ENCODE data around the gene CTRL. TPM values are rescaled to one million over a fixed set of nuclear protein-coding genes. Genes with fewer than 3 reads are reported as not detected.

Gene CTRL
- polyA plus RNA-seq, 3 donors, result 0.69 to 17.4 (median 1.6) TPM

DNA sequence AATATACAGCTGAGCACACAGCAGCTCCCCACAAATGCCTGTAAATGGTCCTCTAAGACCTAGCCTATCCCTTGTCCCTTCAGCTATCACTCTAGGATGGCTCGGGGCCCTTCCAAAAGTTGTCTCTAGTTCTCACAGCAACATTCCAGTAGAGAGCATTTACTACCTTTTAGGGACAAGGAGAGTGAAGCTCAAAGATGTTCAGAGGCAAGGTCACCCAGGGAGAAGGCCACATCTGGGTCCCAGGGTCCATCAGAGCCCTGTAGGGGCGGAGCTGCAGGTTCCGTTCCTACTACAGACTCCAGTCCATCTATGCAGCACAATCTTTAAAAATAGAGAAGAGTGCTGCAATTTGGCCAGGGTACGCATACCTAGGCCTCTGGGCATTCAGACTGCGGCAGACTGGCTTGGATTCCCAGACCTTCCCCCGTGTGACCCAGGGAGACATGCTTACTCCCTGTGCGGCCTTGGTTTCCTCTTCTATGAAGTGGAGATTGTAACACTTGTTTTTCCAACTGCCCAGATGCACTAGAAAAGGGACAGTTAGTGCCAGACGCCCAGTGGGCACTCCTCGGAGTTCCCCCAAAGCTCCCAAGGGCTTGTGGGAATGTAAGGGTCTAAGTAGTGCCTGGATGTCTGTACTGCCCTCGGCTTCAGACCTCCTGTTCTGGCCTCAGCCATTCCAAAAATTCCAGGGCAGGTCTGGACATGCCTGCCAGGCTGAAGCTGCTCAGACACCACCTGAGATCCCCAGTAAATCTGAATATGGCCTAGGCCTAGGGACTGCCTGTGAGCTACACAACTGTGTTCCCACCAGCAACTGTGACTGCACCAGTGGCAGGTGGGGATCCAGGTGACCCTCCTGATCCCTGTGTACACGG, 34.2 kb upstream of the CTRL start:
- no peak overlapping the region for H3K27ac Mint-ChIP-seq
- Histone ChIP-seq H3K36me3 (replicated peaks in 1 of 2; ENCODE audit: control insufficient read depth in 1 of 2, insufficient read depth in 2 of 2, low read length in 2 of 2) (peaks cover 15 to 30% of the 10 kb centered on the region in 2 donors), H3K27ac (ENCODE audit: low read depth in 1 of 2, low read length in 2 of 2) (no peak overlapping the region), H3K27me3 (ENCODE audit: control insufficient read depth in 2 of 2, insufficient read depth in 2 of 2, low read length in 2 of 2) (no peaks in the 10 kb centered on the region), H3K79me2 (ENCODE audit: insufficient read depth, low read length) (peaks cover 23% of the 10 kb centered on the region), H4K20me1 (ENCODE audit: insufficient read depth, low read length) (peaks cover 47% of the 10 kb centered on the region), H3K4me2 (replicated peaks; ENCODE audit: extremely low read depth, low read length, poor library complexity, severe bottlenecking) (no peak overlapping the region), H3K9ac (ENCODE audit: insufficient read depth, low read length, poor library complexity, severe bottlenecking) (no peak overlapping the region), H3K4me1 (ENCODE audit: control insufficient read depth in 1 of 2, insufficient read depth in 2 of 2, low read length in 2 of 2) (peaks cover 18 to 24% of the 10 kb centered on the region in 2 donors), H2AFZ (ENCODE audit: insufficient read depth, low read depth, low read length, poor library complexity, severe bottlenecking) (no peak overlapping the region), H3K9me3 (replicated peaks in 1 of 2; ENCODE audit: control insufficient read depth in 1 of 2, insufficient read depth in 1 of 2, low read length in 2 of 2) (no peaks in the 10 kb centered on the region), H3K4me3 (replicated peaks in 1 of 3; ENCODE audit: low read depth in 2 of 3, low read length in 3 of 3) (no peak overlapping the region)
- DNase-seq, result no peak
- intact Hi-C loops (cut with micrococcal nuclease), result no loop called here
- H3K9me3 Mint-ChIP-seq, result no peaks in the 10 kb centered on the region
- peaks cover 1 to 4% (median 2%) of the 10 kb centered on the region in 3 donors for H3K27me3 Mint-ChIP-seq (ENCODE audit: low read depth in 3 of 3)
- peaks cover 26% of the 10 kb centered on the region for H3K4me1 Mint-ChIP-seq
- WGBS (ENCODE audit: insufficient coverage), result 99% methylated on average over 6 of the region's 11 CpGs
- H3K36me3 Mint-ChIP-seq, result peaks cover 23 to 34% of the 10 kb centered on the region in 2 donors
- TF ChIP-seq, protein P1, sequence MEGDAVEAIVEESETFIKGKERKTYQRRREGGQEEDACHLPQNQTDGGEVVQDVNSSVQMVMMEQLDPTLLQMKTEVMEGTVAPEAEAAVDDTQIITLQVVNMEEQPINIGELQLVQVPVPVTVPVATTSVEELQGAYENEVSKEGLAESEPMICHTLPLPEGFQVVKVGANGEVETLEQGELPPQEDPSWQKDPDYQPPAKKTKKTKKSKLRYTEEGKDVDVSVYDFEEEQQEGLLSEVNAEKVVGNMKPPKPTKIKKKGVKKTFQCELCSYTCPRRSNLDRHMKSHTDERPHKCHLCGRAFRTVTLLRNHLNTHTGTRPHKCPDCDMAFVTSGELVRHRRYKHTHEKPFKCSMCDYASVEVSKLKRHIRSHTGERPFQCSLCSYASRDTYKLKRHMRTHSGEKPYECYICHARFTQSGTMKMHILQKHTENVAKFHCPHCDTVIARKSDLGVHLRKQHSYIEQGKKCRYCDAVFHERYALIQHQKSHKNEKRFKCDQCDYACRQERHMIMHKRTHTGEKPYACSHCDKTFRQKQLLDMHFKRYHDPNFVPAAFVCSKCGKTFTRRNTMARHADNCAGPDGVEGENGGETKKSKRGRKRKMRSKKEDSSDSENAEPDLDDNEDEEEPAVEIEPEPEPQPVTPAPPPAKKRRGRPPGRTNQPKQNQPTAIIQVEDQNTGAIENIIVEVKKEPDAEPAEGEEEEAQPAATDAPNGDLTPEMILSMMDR (IDR thresholded peaks at IDR 0.05), result no peak
- H3K4me3 Mint-ChIP-seq, result no peak overlapping the region

DNA sequence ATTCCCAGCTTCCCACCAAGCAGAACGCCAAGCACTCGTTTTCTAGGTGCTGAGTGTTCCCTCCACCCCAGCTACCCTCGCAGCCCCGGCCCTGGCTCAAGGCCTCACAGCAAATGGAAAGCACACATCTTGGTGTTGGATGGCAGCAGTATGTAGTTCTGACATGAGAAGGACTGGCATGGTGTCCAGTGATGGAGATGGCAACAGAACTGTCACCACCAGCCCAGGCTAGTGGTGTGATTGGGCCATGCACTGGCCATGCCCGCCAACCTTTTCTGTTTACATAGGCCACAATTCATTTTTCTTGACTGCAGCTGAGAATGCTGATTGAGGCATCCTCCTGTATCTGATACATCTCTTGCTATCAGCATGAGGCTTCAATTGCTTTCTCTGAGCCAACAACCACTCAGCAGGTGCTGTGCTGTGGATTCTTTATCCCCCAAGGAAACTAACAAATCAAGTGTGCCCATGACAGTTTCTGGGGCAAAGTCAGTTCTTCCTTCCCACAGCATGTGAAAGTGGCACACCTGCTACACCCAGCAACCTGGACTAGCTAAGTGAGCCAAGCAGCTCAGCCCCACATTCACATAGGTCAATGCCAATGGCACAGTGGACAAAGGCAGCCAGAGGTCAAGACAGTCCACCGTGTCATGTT, 32.9 kb upstream of the CTRL start:
- H2AFZ ChIP-seq (ENCODE audit: insufficient read depth, low read depth, low read length, poor library complexity, severe bottlenecking), result no peak overlapping the region
- intact Hi-C loops (cut with micrococcal nuclease), result no loop called here
- peaks cover 47% of the 10 kb centered on the region for H4K20me1 ChIP-seq (ENCODE audit: insufficient read depth, low read length)
- Mint-ChIP-seq H3K27me3 (ENCODE audit: low read depth in 3 of 3) (peaks cover 0 to under 1% (median 0%) of the 10 kb centered on the region in 3 donors), H3K9me3 (no peaks in the 10 kb centered on the region), H3K4me1 (peaks cover 24% of the 10 kb centered on the region), H3K4me3 (no peak overlapping the region), H3K36me3 (peaks cover 36 to 47% of the 10 kb centered on the region in 2 donors), H3K27ac (peak overlapping the region in 1 of 7 donors; percentile 73)
- H3K9me3 ChIP-seq (replicated peaks in 1 of 2; ENCODE audit: control insufficient read depth in 1 of 2, insufficient read depth in 1 of 2, low read length in 2 of 2), result no peaks in the 10 kb centered on the region
- H3K36me3 ChIP-seq (replicated peaks in 1 of 2; ENCODE audit: control insufficient read depth in 1 of 2, insufficient read depth in 2 of 2, low read length in 2 of 2), result peaks cover 28 to 43% of the 10 kb centered on the region in 2 donors
- H3K27me3 ChIP-seq (ENCODE audit: control insufficient read depth in 2 of 2, insufficient read depth in 2 of 2, low read length in 2 of 2), result no peaks in the 10 kb centered on the region
- TF ChIP-seq, protein P1 (IDR thresholded peaks at IDR 0.05), result no peak
- DNase-seq, result no peak
- no peak overlapping the region for H3K27ac ChIP-seq (ENCODE audit: low read depth in 1 of 2, low read length in 2 of 2)
- H3K79me2 ChIP-seq (ENCODE audit: insufficient read depth, low read length), result peaks cover 23% of the 10 kb centered on the region
- no peak overlapping the region for H3K4me2 ChIP-seq (replicated peaks; ENCODE audit: extremely low read depth, low read length, poor library complexity, severe bottlenecking)
- 100% methylated on average over 2 of the region's 6 CpGs for WGBS (ENCODE audit: insufficient coverage)
- H3K4me3 ChIP-seq (replicated peaks in 1 of 3; ENCODE audit: low read depth in 2 of 3, low read length in 3 of 3), result no peak overlapping the region
- peaks cover 18 to 24% of the 10 kb centered on the region in 2 donors for H3K4me1 ChIP-seq (ENCODE audit: control insufficient read depth in 1 of 2, insufficient read depth in 2 of 2, low read length in 2 of 2)
- H3K9ac ChIP-seq (ENCODE audit: insufficient read depth, low read length, poor library complexity, severe bottlenecking), result no peak overlapping the region

All from CD14-positive monocyte (primary cell).